HG03097 (cell line): Measurements from ENCODE around the gene CD3D.

ENCODE experiments used
- ATAC-seq: cut with Tn5 transposase; IDR thresholded peaks from one replicate; pipeline ENCODE4 v1.9.1; 2021; ENCODE audit not compliant: unreplicated experiment, low FRiP score

CD3D gene

GRCh38 chr11:118304568-118305248 lies 37.8 kb downstream of the CD3D start, which contains the start of gene CD3E:
Gene CD3E, plus strand, starts transcription at chr11:118304730. Its CDS starts 223 bp downstream, at chr11:118304953.
- no peak for ATAC-seq

- ATAC-seq, result no peak
Observed at GRCh38 chr11:118304227-118304567, 38.3 kb downstream of the CD3D start.

- ATAC-seq, result no peak
Observed at GRCh38 chr11:118301600-118302195, 40.8 kb downstream of the CD3D start.

- no peak for ATAC-seq
Observed at GRCh38 chr11:118295815-118296454, 46.6 kb downstream of the CD3D start.

GRCh38 chr11:118295199-118295598 lies 47.3 kb downstream of the CD3D start:
- ATAC-seq, result no peak

- ATAC-seq, result no peak
Observed at GRCh38 chr11:118294053-118294452, 48.5 kb downstream of the CD3D start.

- no peak for ATAC-seq
Observed at GRCh38 chr11:118291477-118292135, 50.9 kb downstream of the CD3D start.

- ATAC-seq, result no peak
Observed at GRCh38 chr11:118290923-118291322, 51.6 kb downstream of the CD3D start.

- no peak for ATAC-seq
Observed at GRCh38 chr11:118289401-118289800, 53.1 kb downstream of the CD3D start.
